GM12878 (cell line): ENCODE data around the gene CAT. TPM values are rescaled to one million over a fixed set of nuclear protein-coding genes. Genes with fewer than 3 reads are reported as not detected.

Source experiments
- POLR2AphosphoS2 ChIP-seq: IDR thresholded peaks from 2 replicates; pipeline ENCODE4 v1.6.1; 2011; ENCODE audit warnings: low read depth, mild to moderate bottlenecking, low read length, improper control_type of control experiment, moderate library complexity
- SKIL ChIP-seq: fragments of 450-650 bp; IDR thresholded peaks from 2 replicates; pipeline ENCODE4 v1.6.1; 2017; ENCODE audit warnings: mild to moderate bottlenecking, low read depth, inconsistent platforms; ENCODE audit not compliant: poor library complexity, severe bottlenecking
- ZBTB4 ChIP-seq: fragments of 450-650 bp; formaldehyde crosslinking; IDR thresholded peaks from 2 replicates; pipeline ENCODE4 v1.4.0; 2022; ENCODE audit warnings: mild to moderate bottlenecking, moderate library complexity
- polyA plus RNA-seq, 11 experiments: library from polyadenylated mRNA; depleted of rRNA in 4 of 11; unstranded in 6 of 11; stranded (reverse) in 5 of 11; fragments of >200 nt; fragmentation: Nextera tagmentation in 4 of 11; fragmentation: Illumina TruSeq in 1 of 11; extraction: Ambion mirVana in 4 of 11; extraction: Trizol in 1 of 11; gene quantifications; 1 replicate in 1 of 11; 2 replicates in 10 of 11; pipeline versions ENCODE4 v1.2.1 to v1.2.3, GENCODE V29; 2011 to 2016; ENCODE audit warnings: inconsistent platforms in 2 of 11, missing spikeins in 2 of 11, low read depth in 1 of 11
- small RNA-seq: library from RNA; depleted of rRNA; stranded (forward); fragments of <200 nt; gene quantifications from one replicate; pipeline ENCODE3, GENCODE V24; 2014
- total RNA-seq, 4 experiments: library from RNA; depleted of rRNA in 3 of 4; stranded (reverse); fragments of >200 nt in 3 of 4; fragmentation: Illumina TruSeq in 1 of 4; extraction: Trizol in 1 of 4; gene quantifications; 2 replicates each; pipeline versions ENCODE4 v1.2.1 to v1.2.3, GENCODE V29; 2013 to 2021

CAT gene
- total and polyA plus RNA-seq, 10 of the 15 experiments (the other 5 are each of a cell fraction or from before 2014, with no cell fraction given), result 22.4 to 71.3 (median 33.6) TPM

GRCh38 chr11:34521265-34521664 lies 82.5 kb downstream of the CAT start (continued):
- TF ChIP-seq ZBTB4 (CRISPR knock-in tag), result no peak
- no peak for TF ChIP-seq SKIL
- no peak for TF ChIP-seq POLR2AphosphoS2
- TF ChIP-seq, all 136 proteins: peak for 0

Small RNA genes lying within 50 kb of the gene (small RNA-seq; reads per million reads assigned to genes)
- gene AL035079.1, result not detected

Other genes with a start within 250 kb of the CAT start
- 0.54 and 1.0 TPM in 2 replicates for gene ABTB2, start 80.9 kb upstream of the CAT start, total RNA-seq (2014; rRNA removed)
- gene ABTB2, start 80.9 kb upstream of the CAT start, total RNA-seq (2014; rRNA removed; fragmentation: Illumina TruSeq; extraction: Trizol), result 0.27 and 0.28 TPM in 2 replicates
- gene ABTB2, start 80.9 kb upstream of the CAT start, total RNA-seq (2021), result 1.6 and 2.1 TPM in 2 replicates
- 0.19 and 0.49 TPM in 2 replicates for gene ABTB2, start 80.9 kb upstream of the CAT start, polyA plus RNA-seq (2011; rRNA removed)
- gene ABTB2, start 80.9 kb upstream of the CAT start, polyA plus RNA-seq (2014; fragmentation: Illumina TruSeq; extraction: Trizol), result 0.22 and 0.76 TPM in 2 replicates
- gene ABTB2, start 80.9 kb upstream of the CAT start, polyA plus RNA-seq (2014; fragmentation: Nextera tagmentation; extraction: Ambion mirVana), result under 1 TPM; 0.13 to 0.16 TPM
- 1.1 and 1.7 TPM in 2 replicates for gene ABTB2, start 80.9 kb upstream of the CAT start, polyA plus RNA-seq (2014; rRNA removed)
- gene ABTB2, start 80.9 kb upstream of the CAT start, polyA plus RNA-seq (2016; fragmentation: Nextera tagmentation; extraction: Ambion mirVana), result 1 to 10 TPM in 1 of 2 experiments, under 1 TPM in 1; 0.68 to 1.1 TPM
- gene ELF5, start 74.9 kb downstream of the CAT start, total RNA-seq (2014; rRNA removed), result not detected in 2 replicates
- not detected in 2 replicates for gene ELF5, start 74.9 kb downstream of the CAT start, total RNA-seq (2014; rRNA removed; fragmentation: Illumina TruSeq; extraction: Trizol)
- not detected in 2 replicates for gene ELF5, start 74.9 kb downstream of the CAT start, total RNA-seq (2021)
- not detected in 2 replicates for gene ELF5, start 74.9 kb downstream of the CAT start, polyA plus RNA-seq (2011; rRNA removed)
- not detected in 2 replicates for gene ELF5, start 74.9 kb downstream of the CAT start, polyA plus RNA-seq (2014; fragmentation: Illumina TruSeq; extraction: Trizol)
- gene ELF5, start 74.9 kb downstream of the CAT start, polyA plus RNA-seq (2014; fragmentation: Nextera tagmentation; extraction: Ambion mirVana), result not detected
- gene ELF5, start 74.9 kb downstream of the CAT start, polyA plus RNA-seq (2014; rRNA removed), result not detected in 2 replicates
- gene ELF5, start 74.9 kb downstream of the CAT start, polyA plus RNA-seq (2016; fragmentation: Nextera tagmentation; extraction: Ambion mirVana), result not detected
- gene EHF, start 182.2 kb downstream of the CAT start, total RNA-seq (2014; rRNA removed), result not detected in 2 replicates
- 0.04 TPM in 1 of 2 replicates, not detected in the other for gene EHF, start 182.2 kb downstream of the CAT start, total RNA-seq (2014; rRNA removed; fragmentation: Illumina TruSeq; extraction: Trizol)
- gene EHF, start 182.2 kb downstream of the CAT start, total RNA-seq (2021), result 0.16 and 0.33 TPM in 2 replicates
- 0.03 TPM in 1 of 2 replicates, not detected in the other for gene EHF, start 182.2 kb downstream of the CAT start, polyA plus RNA-seq (2011; rRNA removed)
- 0.19 TPM in 1 of 2 replicates, not detected in the other for gene EHF, start 182.2 kb downstream of the CAT start, polyA plus RNA-seq (2014; fragmentation: Illumina TruSeq; extraction: Trizol)
- not detected for gene EHF, start 182.2 kb downstream of the CAT start, polyA plus RNA-seq (2014; fragmentation: Nextera tagmentation; extraction: Ambion mirVana)
- 0.04 and 0.38 TPM in 2 replicates for gene EHF, start 182.2 kb downstream of the CAT start, polyA plus RNA-seq (2014; rRNA removed)
- gene EHF, start 182.2 kb downstream of the CAT start, polyA plus RNA-seq (2016; fragmentation: Nextera tagmentation; extraction: Ambion mirVana), result under 1 TPM in 1 of 2 experiments, not detected in 1; 0.08 TPM